ENCODE data around the gene MEIS1. TPM values are rescaled to one million over a fixed set of nuclear protein-coding genes. Genes with fewer than 3 reads are reported as not detected.

The MEIS1 gene
- total RNA-seq, 1 donor from 2014 or later = 3.4 TPM

GRCh38 chr2:66535574-66536289 is 100.8 kb downstream of the MEIS1 start:
- H4K20me1 ChIP-seq (ENCODE audit: insufficient read depth, low read length) = no peaks in the 10 kb centered on the region
- no peak overlapping the region for H3K27ac ChIP-seq (ENCODE audit: low read depth, low read length)
- no peaks in the 10 kb centered on the region for H3K4me1 Mint-ChIP-seq (ENCODE audit: low read depth, unreplicated experiment)
- DNase-seq (ENCODE audit: low read depth) = no peak
- no peak for FAIRE-seq
- H2AFZ ChIP-seq (ENCODE audit: low read depth, low read length) = no peak overlapping the region
- H3K4me2 ChIP-seq (ENCODE audit: low read length) = no peak overlapping the region
- H3K4me1 ChIP-seq (ENCODE audit: insufficient read depth, low read length) = no peaks in the 10 kb centered on the region
- no peaks in the 10 kb centered on the region for H3K79me2 ChIP-seq (ENCODE audit: insufficient read depth, low read length)
- TF ChIP-seq EZH2 (IDR thresholded peaks at IDR 0.05; ENCODE audit: insufficient read depth, low read length) = no peak
- TF ChIP-seq CTCF (IDR thresholded peaks at IDR 0.05; ENCODE audit: insufficient read depth, low read depth, low read length) = no peak
- H3K36me3 Mint-ChIP-seq (ENCODE audit: low read depth, unreplicated experiment) = no peaks in the 10 kb centered on the region
- H3K27me3 ChIP-seq (ENCODE audit: insufficient read depth, low read length) = no peaks in the 10 kb centered on the region
- no peak overlapping the region for H3K27ac Mint-ChIP-seq (ENCODE audit: unreplicated experiment)
- no peaks in the 10 kb centered on the region for H3K9me3 Mint-ChIP-seq (ENCODE audit: unreplicated experiment)
- no peaks in the 10 kb centered on the region for H3K36me3 ChIP-seq (ENCODE audit: insufficient read depth, low read length)
- H3K27me3 Mint-ChIP-seq (ENCODE audit: low read depth, unreplicated experiment) = peaks cover 5% of the 10 kb centered on the region
- no peak overlapping the region for H3K9ac ChIP-seq (ENCODE audit: low read length)
- no peaks in the 10 kb centered on the region for H3K9me3 ChIP-seq (ENCODE audit: insufficient read depth, low read depth, low read length)
- H3K4me3 Mint-ChIP-seq (ENCODE audit: unreplicated experiment) = no peak overlapping the region
- no peak overlapping the region for H3K4me3 ChIP-seq (ENCODE audit: insufficient read depth, low read depth, low read length)

GRCh38 chr2:66536290-66536673 is 101.4 kb downstream of the MEIS1 start:
- FAIRE-seq (no peak), DNase-seq (ENCODE audit: low read depth) (no peak)
- Histone ChIP-seq H3K79me2 (ENCODE audit: insufficient read depth, low read length) (no peaks in the 10 kb centered on the region), H3K36me3 (ENCODE audit: insufficient read depth, low read length) (no peaks in the 10 kb centered on the region), H3K4me3 (ENCODE audit: insufficient read depth, low read depth, low read length) (no peak overlapping the region), H3K9ac (ENCODE audit: low read length) (no peak overlapping the region), H3K27me3 (ENCODE audit: insufficient read depth, low read length) (no peaks in the 10 kb centered on the region), H3K4me2 (ENCODE audit: low read length) (no peak overlapping the region), H4K20me1 (ENCODE audit: insufficient read depth, low read length) (no peaks in the 10 kb centered on the region), H2AFZ (ENCODE audit: low read depth, low read length) (no peak overlapping the region), H3K27ac (ENCODE audit: low read depth, low read length) (no peak overlapping the region), H3K4me1 (ENCODE audit: insufficient read depth, low read length) (no peaks in the 10 kb centered on the region), H3K9me3 (ENCODE audit: insufficient read depth, low read depth, low read length) (no peaks in the 10 kb centered on the region)
- TF ChIP-seq CTCF (IDR thresholded peaks at IDR 0.05; ENCODE audit: insufficient read depth, low read depth, low read length) (no peak), EZH2 (IDR thresholded peaks at IDR 0.05; ENCODE audit: insufficient read depth, low read length) (no peak)
- H3K4me1 Mint-ChIP-seq (ENCODE audit: low read depth, unreplicated experiment) = no peaks in the 10 kb centered on the region
- H3K27me3 Mint-ChIP-seq (ENCODE audit: low read depth, unreplicated experiment) = peaks cover 5% of the 10 kb centered on the region
- H3K4me3 Mint-ChIP-seq (ENCODE audit: unreplicated experiment) = no peak overlapping the region
- H3K9me3 Mint-ChIP-seq (ENCODE audit: unreplicated experiment) = no peaks in the 10 kb centered on the region
- no peaks in the 10 kb centered on the region for H3K36me3 Mint-ChIP-seq (ENCODE audit: low read depth, unreplicated experiment)
- H3K27ac Mint-ChIP-seq (ENCODE audit: unreplicated experiment) = no peak overlapping the region

- no peaks in the 10 kb centered on the region for H4K20me1 ChIP-seq (ENCODE audit: insufficient read depth, low read length)
- Mint-ChIP-seq H3K9me3 (ENCODE audit: unreplicated experiment) (no peaks in the 10 kb centered on the region), H3K4me1 (ENCODE audit: low read depth, unreplicated experiment) (no peaks in the 10 kb centered on the region), H3K27ac (ENCODE audit: unreplicated experiment) (no peak overlapping the region), H3K27me3 (ENCODE audit: low read depth, unreplicated experiment) (peaks cover 5% of the 10 kb centered on the region), H3K4me3 (ENCODE audit: unreplicated experiment) (no peak overlapping the region), H3K36me3 (ENCODE audit: low read depth, unreplicated experiment) (no peaks in the 10 kb centered on the region)
- TF ChIP-seq CTCF (IDR thresholded peaks at IDR 0.05; ENCODE audit: insufficient read depth, low read depth, low read length) = no peak
- TF ChIP-seq EZH2 (IDR thresholded peaks at IDR 0.05; ENCODE audit: insufficient read depth, low read length) = no peak
- DNase-seq (ENCODE audit: low read depth) (no peak), FAIRE-seq (no peak)
- no peak overlapping the region for H3K9ac ChIP-seq (ENCODE audit: low read length)
- H3K4me1 ChIP-seq (ENCODE audit: insufficient read depth, low read length) = no peaks in the 10 kb centered on the region
- H3K4me3 ChIP-seq (ENCODE audit: insufficient read depth, low read depth, low read length) = no peak overlapping the region
- H3K27ac ChIP-seq (ENCODE audit: low read depth, low read length) = no peak overlapping the region
- H3K4me2 ChIP-seq (ENCODE audit: low read length) = no peak overlapping the region
- H3K9me3 ChIP-seq (ENCODE audit: insufficient read depth, low read depth, low read length) = no peaks in the 10 kb centered on the region
- H3K79me2 ChIP-seq (ENCODE audit: insufficient read depth, low read length) = no peaks in the 10 kb centered on the region
- no peaks in the 10 kb centered on the region for H3K36me3 ChIP-seq (ENCODE audit: insufficient read depth, low read length)
- no peak overlapping the region for H2AFZ ChIP-seq (ENCODE audit: low read depth, low read length)
- no peaks in the 10 kb centered on the region for H3K27me3 ChIP-seq (ENCODE audit: insufficient read depth, low read length)
Observed at GRCh38 chr2:66536997-66537396, 102.1 kb downstream of the MEIS1 start.

Measured in astrocyte (in vitro differentiated cells and primary cell).